GM19043 (cell line): ENCODE data around the gene FAAP20.

Experiments used
- ATAC-seq: cut with Tn5 transposase; IDR thresholded peaks from one replicate; pipeline ENCODE4 v1.9.1; 2021; ENCODE audit warnings: low read depth; ENCODE audit not compliant: unreplicated experiment

The FAAP20 gene

DNA sequence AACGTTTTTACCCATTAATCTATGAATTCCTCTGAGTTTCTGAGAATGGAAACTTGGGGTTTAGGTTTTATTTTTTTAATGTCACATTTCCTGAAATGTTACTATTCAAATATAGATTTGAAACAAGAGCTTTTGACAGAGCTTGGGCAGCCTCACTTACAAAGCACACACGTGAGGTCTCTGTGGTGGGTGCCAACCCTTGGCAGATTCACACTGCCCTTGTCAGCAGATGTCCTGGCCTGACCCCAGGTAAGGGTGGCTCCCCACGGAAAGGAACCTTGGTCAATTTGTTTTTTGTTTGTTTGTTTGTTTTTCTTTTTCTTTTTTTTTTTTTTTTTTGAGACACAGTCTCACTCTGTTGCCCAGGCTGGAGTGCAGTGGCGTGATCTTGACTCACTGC is 53.5 kb downstream of the FAAP20 start:
- no peak for ATAC-seq
